Glutamatergic neuron (in vitro differentiated cells): ENCODE results near the gene SCRN2. TPM values are rescaled to one million over a fixed set of nuclear protein-coding genes. Genes with fewer than 3 reads are reported as not detected.

Source experiments
- DNase-seq: peaks from one replicate; pipeline ENCODE4 v3.0.0; 2022
- H3K27ac Mint-ChIP-seq: one replicate; pipeline ENCODE4 v1.8.0; 2020; ENCODE audit warnings: mild to moderate bottlenecking, mixed read lengths, inconsistent platforms; ENCODE audit not compliant: unreplicated experiment
- H3K27me3 Mint-ChIP-seq: one replicate; pipeline ENCODE4 v1.8.0; 2020; ENCODE audit warnings: mild to moderate bottlenecking, moderate library complexity, mixed read lengths, inconsistent platforms; ENCODE audit not compliant: unreplicated experiment
- H3K36me3 Mint-ChIP-seq: one replicate; pipeline ENCODE4 v1.8.0; 2020; ENCODE audit warnings: mild to moderate bottlenecking, mixed read lengths, inconsistent platforms; ENCODE audit not compliant: unreplicated experiment
- H3K4me1 Mint-ChIP-seq: one replicate; pipeline ENCODE4 v1.8.0; 2020; ENCODE audit warnings: mild to moderate bottlenecking, low read depth, mixed read lengths, inconsistent platforms; ENCODE audit not compliant: unreplicated experiment
- H3K4me3 Mint-ChIP-seq: one replicate; pipeline ENCODE4 v1.8.0; 2020; ENCODE audit warnings: mild to moderate bottlenecking, mixed read lengths, inconsistent platforms; ENCODE audit not compliant: unreplicated experiment
- H3K9me3 Mint-ChIP-seq: one replicate; pipeline ENCODE4 v1.8.0; 2020; ENCODE audit warnings: mild to moderate bottlenecking, moderate library complexity, mixed read lengths, inconsistent platforms; ENCODE audit not compliant: unreplicated experiment
- CTCF ChIP-seq: fragments of 200-600 bp; sonication (generic); IDR thresholded peaks from one replicate; pipeline ENCODE4 v1.5.0; 2021; ENCODE audit not compliant: partially characterized antibody, unreplicated experiment
- total RNA-seq: library from RNA; stranded (reverse); fragmentation: NEBNext Ultra II Directional; extraction: Animal tissue kit (Norgen Biotek cat#: 25700); gene quantifications from one replicate; pipeline ENCODE4 v1.2.1, GENCODE V29; 2021; ENCODE audit not compliant: unreplicated experiment

Gene SCRN2
- total RNA-seq, 1 donor from 2014 or later: 39.1 TPM

DNA sequence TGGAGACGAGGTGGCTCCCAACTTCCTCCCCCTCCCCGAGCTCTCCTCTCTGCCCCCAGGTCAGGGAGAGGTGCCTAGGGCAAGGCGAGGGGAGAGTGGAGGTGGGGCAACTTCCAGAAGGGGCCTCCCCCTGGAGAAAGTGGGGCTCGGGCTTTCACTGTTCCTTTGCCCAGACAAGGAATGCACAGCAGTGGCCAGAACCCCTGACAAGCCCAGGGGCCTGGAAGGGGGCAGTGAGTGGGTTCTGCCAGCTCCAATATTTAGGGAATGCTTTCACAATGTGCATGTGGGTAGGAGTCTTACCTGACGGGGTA is 43.3 kb upstream of the SCRN2 start:
- Mint-ChIP-seq H3K4me1 (no peaks in the 10 kb centered on the region), H3K9me3 (no peaks in the 10 kb centered on the region)

GRCh38 chr17:47883589-47884426 is 42.7 kb upstream of the SCRN2 start:
- no peak overlapping the region for H3K27ac Mint-ChIP-seq
- peaks cover 5% of the 10 kb centered on the region for H3K27me3 Mint-ChIP-seq
- no peak overlapping the region for H3K4me3 Mint-ChIP-seq
- no peak for DNase-seq
- no peak for TF ChIP-seq CTCF
- no peaks in the 10 kb centered on the region for H3K4me1 Mint-ChIP-seq
- H3K9me3 Mint-ChIP-seq: no peaks in the 10 kb centered on the region
- H3K36me3 Mint-ChIP-seq: no peaks in the 10 kb centered on the region

More for the DNA sequence above, 43.3 kb upstream of the SCRN2 start:
- H3K27me3 Mint-ChIP-seq: peaks cover 5% of the 10 kb centered on the region
- no peak overlapping the region for H3K27ac Mint-ChIP-seq
- TF ChIP-seq CTCF: no peak
- no peaks in the 10 kb centered on the region for H3K36me3 Mint-ChIP-seq
- DNase-seq: no peak
- H3K4me3 Mint-ChIP-seq: no peak overlapping the region

- Mint-ChIP-seq H3K36me3 (no peaks in the 10 kb centered on the region), H3K9me3 (peaks cover 2% of the 10 kb centered on the region), H3K27me3 (peaks cover 8% of the 10 kb centered on the region), H3K4me1 (peaks cover 3% of the 10 kb centered on the region), H3K4me3 (no peak overlapping the region), H3K27ac (no peak overlapping the region)
- TF ChIP-seq CTCF: no peak
- no peak for DNase-seq
These were observed 41.9 kb upstream of the SCRN2 start for GRCh38 chr17:47882695-47883588.

DNA sequence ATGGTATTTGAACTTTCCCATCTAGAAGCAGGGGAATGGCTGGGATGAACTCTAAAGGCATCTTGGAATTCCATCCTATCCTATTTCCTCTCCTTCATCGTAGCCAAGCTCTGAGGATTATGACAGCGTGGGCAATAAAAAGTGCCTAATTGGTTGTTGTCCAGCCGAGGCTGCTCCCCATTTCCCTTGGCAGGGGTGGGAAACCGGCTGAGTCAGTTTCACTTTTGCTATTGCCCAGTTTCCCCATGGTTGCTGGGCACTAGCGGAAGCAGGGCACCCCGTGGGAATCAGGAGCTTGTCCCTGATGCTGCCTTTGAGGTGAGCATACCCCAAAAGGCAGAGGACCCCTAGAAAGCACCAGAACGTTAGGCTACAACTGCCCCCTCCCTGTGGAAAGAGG is 41.2 kb upstream of the SCRN2 start:
- H3K27ac Mint-ChIP-seq: no peak overlapping the region
- TF ChIP-seq CTCF: no peak
- peaks cover 3% of the 10 kb centered on the region for H3K4me1 Mint-ChIP-seq
- no peak overlapping the region for H3K4me3 Mint-ChIP-seq
- H3K36me3 Mint-ChIP-seq: no peaks in the 10 kb centered on the region
- H3K9me3 Mint-ChIP-seq: peaks cover 4% of the 10 kb centered on the region
- DNase-seq: no peak
- H3K27me3 Mint-ChIP-seq: peaks cover 9% of the 10 kb centered on the region
